Effector CD8-positive, alpha-beta T cell (primary cell): ENCODE measurements around the gene SNX25.
"Not testable (repeated sequence)": the region's sequence is repeated elsewhere in the genome, so short reads cannot be mapped to it uniquely, and the experiment has no call there.

Source experiments
- DNase-seq: peaks from one replicate; lab custom pipeline; 2025; lab: John Stamatoyannopoulos, UW
- total RNA-seq, 4 experiments: gene quantifications; one replicate each; lab custom pipeline; 2026; lab: John Stamatoyannopoulos, UW

The SNX25 gene
- total RNA-seq = 39.1 to 56.8 (median 55.8) reads per million in 4 experiments

DNA sequence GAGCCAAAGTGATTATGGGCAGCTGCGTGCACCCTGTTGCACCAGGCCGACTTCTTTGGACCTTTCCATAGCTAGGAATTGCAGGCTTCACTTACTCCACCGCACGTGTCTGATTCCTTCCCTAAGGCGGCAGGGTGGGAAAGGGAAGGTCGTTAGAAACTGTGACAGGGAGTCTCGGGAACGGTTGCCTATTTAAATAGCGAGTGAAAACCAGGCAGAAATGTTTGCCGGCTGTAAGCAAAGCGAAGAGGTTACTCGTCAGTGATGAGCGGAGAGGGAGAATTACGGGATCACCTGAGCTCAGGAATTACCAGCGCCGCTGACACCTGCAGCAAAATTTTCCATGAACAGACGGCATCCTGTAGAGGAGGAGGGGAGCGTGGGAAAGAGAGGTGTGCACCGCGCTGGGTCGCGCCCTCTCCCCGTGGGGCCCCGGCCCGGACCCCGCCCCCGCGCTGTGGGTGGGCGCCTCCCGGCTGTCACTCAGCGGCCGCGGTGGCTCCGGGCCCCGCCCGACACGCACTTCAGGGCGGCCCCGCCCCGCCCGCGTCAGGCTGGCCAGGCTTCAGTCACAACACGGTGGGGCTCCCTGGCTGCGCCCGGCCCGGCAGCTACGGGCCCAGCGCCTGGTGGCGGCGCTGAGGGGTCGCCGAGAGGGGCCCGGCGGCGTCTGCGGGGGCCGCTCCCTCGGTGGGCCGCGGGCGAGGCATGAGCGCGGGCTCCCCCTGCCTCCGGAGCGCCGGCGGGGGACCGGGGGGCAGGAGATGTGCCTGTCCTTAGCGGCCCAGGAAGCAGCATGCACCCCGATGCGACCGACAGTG is at the start of gene SNX25:
Gene SNX25 (plus strand): TSS at position 568 of the 821 bp plus-strand sequence. CDS start 229 bp downstream, at position 797.
- peak; percentile 77 for DNase-seq

DNA sequence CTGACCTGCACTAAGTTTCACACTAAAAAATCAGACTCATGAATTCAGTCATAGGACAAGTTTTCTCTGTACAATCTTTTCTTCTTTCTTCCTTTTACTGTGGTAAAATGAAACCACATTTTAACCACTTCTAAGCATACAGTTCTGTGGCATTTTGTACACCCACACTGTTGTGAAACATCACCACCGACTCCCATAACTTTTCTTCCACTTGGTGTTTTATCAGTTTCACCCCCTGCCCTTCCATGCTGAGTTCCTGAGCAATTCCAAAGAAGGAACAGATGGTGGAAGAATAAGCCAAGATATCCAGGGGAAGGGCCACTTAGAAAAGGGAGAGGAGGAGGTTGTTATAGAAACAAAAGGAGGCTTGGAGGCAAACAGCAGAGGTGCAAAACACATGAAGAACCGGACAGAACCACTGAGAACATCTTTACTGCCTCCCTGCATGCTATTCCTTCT is 43.8 kb upstream of the SNX25 start:
- DNase-seq = no peak

DNA sequence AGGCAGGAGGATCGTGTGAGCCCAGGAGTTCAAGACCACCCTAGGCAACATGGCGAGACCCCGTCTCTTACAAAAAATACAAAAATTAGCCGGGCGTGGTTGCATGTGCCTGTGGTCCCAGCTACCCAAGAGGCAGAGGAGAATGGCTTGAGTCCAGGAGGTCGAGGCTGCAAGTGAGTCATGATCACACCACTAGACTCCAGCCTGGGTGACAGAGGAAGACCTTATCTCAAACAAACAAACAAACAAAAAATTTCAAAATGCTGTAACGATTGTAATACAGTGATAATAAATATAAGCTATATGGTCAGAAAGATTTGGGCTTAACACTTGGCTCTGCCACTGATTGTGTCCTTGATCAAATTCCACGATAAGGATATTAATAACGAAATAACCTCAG is 42.2 kb upstream of the SNX25 start:
- DNase-seq = no peak

GRCh38 chr4:185171373-185172071 is 37.9 kb upstream of the SNX25 start:
- no peak for DNase-seq

DNA sequence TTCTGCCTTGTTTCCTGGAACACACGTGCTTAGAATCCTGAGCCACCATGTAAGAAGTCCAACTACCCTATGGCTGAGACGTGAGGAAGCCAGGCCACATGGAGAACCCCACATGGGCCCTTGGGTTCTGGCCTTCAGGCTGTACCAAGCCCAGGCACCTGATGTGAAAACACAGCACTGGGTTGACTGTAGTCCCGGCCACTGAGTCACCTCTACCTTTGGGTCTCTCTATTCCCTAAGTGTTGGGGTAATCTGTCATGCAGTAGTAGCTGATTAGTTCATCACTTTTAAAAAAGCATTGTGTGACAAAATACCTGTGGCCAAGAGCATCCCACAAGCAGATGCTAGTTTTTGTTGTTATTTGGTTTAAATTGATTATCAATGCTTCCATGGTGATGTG is 29.9 kb upstream of the SNX25 start:
- no peak for DNase-seq

DNA sequence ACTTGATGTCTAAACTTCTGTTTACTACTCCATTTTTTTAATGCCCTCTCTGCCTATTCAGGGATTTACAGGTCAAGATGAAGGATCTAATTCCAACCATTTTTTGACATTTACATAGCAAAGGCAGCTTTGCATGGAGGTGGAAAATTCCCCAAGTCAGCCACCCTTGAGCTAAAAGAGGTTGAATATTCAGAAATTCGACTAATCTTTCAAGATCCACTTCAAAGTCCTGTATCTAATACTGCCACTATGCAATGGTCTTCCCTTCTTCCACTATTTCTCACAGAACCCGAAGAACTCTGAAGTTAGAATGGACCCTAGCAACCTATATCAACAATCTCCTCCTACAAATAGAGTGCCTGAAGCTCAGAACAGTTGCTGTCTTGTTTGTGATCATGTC is 27.2 kb upstream of the SNX25 start:
- DNase-seq = no peak

DNA sequence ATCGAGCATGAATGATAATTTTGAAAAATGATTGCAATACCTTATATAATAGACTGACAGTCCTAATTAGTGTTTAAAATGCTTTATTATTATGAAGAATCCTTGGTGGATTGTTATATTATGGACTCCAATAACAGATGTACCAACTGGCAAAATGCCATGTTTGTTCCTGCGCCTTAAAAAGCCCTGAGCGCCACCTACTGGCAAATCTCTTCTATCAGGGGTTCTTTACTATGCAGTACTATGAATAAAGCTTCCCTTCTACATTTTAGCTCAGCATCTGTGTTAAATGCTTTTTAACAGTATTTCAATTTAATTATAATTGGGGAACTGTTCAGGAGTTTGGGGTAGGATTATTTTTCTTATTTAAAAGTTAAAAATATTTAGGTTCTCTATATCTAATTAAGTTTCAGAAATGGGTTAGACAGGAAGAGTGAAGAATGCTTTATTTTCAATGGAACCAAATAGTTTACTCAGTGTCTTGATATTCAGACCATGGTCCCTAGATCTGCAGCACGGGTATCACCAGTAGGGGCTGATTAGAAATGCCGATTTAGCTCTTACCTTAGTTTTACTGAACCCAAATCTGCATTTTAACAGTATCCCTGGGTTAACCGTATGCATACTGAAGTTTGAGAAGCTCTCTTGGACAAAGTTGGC is 25.6 kb upstream of the SNX25 start:
- DNase-seq = peak; percentile 66

- DNase-seq = no peak
Observed at GRCh38 chr4:185186769-185187168, 22.6 kb upstream of the SNX25 start.

GRCh38 chr4:185189606-185190305 is 19.6 kb upstream of the SNX25 start:
- no peak for DNase-seq

- DNase-seq = no peak
Observed at GRCh38 chr4:185190306-185190856, 19.0 kb upstream of the SNX25 start.

DNA sequence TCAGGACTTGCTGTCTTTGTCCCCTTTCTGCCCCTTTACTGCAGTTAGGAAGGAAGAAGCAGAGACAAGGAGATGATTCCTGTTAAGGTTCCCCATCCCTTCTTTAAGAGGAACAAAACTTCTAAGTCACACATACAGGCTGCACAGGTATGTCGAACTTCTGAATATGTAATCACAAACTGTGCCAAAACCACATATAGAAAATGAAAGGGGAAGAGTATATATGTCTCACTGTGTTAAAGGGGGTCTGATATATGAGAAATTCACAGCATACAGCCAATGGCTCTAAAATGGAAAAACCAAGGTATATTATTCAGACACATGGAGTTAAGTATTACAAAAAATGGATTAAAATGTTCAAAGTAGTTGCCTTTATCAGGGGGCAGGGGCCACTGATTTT is 17.3 kb upstream of the SNX25 start:
- DNase-seq = no peak

DNA sequence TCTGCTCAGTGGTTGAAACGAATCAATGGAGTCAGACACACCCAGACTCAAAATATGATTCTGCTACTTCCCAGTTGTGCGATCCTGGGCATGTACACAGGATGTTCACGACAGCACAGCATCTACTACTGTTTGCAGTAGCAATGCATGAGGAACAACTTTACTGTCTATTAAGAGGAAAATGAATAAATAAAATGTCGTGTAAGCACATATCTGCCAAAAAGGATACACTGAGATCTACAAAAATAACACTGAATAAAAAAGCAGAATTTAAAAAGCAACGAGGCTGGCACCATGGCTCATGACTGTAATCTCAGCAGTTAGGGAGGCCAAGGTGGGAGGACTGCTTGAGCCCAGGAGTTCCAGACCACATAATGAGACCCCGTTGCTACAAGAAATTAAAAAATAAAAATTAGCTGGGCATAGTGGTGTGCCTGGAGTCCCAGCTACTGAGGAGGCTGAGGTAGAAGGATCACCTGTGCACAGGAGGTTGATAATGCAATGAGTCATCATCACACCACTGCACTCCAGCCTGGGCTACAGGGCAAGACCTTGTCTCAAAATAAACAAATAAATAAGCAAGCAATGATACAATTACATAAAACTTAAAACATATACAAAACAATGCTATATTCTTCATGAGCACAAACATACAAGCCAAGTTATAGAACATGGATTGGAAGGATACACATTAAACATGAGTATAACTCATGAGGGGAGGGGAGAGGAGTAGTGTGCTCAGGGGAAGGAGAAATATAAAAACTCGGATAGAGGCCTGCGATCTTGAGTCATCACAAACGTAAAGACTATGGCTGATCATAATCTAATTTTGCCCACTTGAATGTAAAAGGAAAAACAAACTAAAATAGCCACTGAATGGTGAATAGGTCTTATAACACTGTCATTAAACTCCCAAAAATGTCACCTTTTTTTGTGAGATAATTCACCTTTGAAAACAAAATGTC is 14.2 kb upstream of the SNX25 start:
- no peak for DNase-seq

DNA sequence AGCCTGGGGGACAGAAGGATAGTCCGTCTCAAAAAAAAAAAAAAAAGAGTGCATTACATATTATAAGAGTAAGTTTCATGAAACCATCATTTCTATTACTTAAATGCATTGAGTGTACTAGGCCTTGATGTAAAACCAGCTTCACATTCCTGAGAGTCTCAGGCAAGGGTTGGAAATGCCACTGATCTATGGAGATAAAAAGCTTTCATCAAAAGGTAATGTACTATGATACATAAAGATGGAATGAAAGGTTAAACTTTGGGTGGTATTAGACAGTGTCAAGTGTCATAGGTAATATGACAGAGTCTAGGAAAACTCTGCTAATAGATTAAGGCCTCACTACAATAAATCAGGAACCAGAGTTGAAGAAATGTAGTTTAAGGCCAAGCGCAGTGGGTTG is 13.0 kb upstream of the SNX25 start:
- no peak for DNase-seq

DNA sequence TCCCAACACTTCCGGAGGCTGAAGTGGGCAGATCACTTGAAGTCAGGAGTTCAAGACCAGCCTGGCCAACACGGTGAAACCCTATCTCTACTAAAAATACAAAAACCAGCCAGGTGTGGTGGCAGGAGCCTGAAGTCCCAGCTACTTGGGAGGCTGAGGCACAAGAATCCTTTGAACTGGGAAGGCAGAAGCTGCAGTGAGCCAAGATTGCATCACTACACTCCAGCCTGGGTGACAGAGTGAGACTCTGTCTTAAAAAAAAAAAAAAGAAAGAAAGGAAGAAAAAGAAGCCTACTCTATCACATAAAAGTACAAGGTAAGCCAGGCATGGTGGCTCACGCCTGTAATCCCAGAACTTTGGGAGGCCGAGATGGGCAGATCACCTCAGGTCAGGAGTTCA is 11.2 kb upstream of the SNX25 start:
- DNase-seq = not testable (repeated sequence)

DNA sequence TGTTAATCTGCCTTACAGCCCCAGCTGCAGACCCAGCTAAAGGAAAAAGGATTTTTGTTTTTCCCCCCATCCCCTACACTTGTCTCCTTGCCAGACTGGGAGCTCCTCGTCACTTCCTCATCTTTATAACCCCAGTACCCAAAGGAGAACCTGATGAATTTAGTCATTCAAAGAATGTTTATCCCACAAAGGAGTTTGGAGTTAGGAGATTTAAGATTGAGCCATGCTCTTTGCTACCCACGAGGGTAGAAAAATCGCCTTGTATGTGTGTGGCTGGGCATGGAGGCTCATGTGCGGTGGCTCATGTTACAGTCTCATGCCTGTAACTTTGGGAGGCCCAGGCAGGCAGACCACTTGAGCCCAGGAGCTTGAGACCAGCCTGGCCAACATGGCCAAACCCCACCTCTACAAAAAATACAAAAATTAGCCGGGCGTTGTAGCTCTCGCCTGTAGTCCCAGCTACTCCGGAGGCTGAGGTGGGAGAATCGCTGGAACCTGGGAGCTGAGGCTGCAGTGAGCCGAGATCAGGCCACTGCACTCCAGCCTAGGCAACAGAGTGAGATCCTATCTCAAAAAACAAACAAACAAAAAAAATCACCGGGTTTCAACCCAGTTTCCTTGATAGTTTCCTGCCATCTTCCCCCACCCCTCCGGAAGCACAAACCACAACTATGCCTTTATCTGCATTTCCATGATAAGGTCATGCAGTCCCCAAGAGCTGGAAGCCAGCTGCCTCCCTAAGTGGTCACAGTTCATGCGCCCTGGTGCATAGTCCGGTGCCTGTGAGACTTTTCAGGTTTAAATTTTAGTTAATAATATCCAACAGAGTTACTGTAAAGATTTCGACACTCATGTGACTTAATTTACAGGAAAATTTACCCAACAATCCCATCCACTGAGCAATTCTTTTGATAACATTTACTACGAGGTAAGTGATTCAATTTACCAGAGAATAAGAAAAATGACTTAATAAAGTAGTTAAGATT is 7.1 kb upstream of the SNX25 start:
- peak; percentile 5 for DNase-seq

DNA sequence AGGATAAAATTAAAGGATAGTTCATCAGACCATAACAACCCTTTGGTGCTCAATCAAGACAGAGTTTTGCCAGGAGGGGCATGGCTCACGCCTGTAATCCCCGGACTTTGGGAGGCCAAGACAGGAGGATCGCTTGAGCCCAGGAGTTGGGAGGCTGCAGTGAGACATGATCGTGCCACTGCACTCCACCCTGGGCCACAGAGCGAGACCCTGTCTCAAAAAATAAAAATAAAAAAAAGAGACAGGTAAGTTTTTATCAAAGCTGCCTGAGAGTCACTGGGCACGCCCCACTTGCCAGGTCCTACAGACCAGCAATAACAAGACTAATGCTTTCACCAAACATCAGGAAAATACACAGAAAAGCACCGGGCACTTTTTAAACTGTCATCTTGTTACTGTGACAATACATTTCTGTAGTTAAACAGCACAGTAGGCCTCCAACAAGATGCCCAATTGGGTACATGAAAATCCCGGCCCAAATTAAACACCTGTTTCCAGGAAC is 6.4 kb upstream of the SNX25 start:
- DNase-seq = no peak

DNA sequence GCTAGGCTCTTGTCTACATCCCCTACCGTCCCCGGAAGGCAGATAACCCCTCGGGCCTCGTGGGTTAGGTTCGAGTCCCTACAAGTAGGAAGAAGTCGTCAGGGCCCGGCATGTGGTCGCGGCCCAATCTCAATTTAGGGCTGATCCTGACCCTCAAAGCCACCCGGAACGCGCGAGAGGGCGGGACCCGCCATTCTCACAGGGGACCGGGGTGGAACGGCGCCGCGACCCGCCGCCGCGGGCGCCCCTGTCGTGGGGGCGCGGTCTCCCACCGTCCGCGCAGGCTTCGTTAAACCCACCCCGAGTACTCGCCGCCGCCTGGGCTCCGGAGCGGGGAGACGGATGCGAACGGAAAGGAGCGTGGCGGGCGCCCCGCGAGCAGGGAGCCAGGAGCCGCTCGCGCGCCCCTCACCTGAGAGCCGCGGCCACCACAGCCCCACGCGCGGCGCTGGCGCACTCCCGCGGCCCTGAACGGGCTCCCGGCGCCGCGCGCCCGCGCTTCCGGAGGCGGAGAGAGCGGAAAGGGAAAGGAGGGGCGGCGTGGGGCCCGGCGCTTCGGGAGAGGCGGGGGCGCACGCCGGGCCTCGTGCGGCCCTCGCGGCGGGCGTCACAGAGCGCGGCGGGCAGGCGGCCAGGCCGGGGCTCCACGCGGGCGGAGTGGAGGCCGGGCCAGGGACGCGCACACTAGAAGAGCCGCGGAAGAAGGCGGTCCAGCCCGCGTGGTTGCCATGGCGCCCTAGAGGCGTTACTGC is 5.7 kb upstream of the SNX25 start, which contains the start of gene CFAP97:
Gene CFAP97 (minus strand): TSS at position 515 of the 752 bp plus-strand sequence. CDS start 12,804 bp downstream, outside the sequence.
- DNase-seq = peak; percentile 83
